Measurements from ENCODE around the gene COG8. TPM values are rescaled to one million over a fixed set of nuclear protein-coding genes. Genes with fewer than 3 reads are reported as not detected.
A peak's percentile ranks its signal among the peaks of the same experiment; 100 is the strongest.

The COG8 gene
- total RNA-seq, 2 donors from 2014 or later, result 21.9 to 22.4 TPM

DNA sequence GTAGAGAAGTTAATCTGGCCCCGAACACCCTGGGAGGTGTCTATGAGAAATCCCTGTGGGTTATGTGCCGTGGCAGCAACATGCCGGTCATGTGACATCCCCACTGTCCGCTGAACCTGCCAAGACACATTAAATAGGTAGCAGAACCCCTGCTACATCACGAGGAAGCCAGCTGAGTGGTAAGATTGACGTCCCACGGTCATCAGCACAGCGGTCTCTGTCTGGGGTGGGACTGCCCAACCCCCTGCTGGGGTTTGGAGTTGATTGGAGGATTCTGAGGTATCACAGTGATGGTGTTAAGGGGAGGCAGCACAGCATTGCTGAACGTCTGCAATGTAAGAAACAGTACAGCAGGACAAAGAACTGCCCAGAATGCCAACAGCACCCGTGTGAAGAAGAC lies 10.2 kb upstream of the COG8 start:
- intact Hi-C loops (cut with DNase I), result no loop called here
- DNase-seq (ENCODE audit: low spot score), result peak; percentile 40

DNA sequence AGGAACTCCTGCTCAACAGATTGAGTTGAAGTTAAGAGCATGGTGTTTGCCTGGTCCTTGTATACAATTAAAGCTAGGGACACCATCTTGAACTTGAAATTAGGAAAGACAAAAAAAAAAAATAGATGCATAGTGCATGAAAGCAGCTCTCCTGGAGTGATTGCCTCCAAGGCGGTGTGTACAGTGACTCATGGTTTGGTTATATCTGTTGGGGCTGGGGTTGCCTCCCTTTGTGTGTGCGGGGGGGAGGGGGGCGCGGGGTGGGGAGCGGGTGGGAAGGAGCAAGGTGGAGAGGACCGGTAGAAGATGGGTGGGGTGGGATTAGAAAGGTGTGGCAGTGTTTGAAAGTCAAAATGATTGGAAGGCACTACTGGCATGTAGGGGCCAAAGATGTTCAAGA lies 8.9 kb upstream of the COG8 start:
- DNase-seq (ENCODE audit: low spot score), result no peak
- intact Hi-C loops (cut with DNase I), result no loop called here

DNA sequence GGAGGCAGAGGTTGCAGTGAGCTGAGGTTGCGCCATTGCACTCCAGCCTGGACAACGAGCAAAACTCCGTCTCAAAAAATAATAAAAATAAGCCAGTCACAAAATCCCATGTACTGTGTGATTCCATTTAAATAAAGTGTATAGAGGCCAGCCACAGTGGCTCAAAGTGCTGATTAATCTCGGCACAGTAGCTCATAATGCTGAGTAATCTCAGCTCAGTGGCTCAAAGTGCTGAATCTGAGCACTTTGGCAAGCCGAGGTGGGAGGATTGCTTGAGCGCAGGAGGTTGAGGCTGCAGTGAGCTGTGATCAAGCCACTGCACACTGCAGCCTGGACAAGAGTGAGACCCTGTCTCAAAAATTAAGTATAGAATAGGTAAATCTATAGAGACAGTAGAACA lies 7.3 kb upstream of the COG8 start:
- no peak for DNase-seq (ENCODE audit: low spot score)

GRCh38 chr16:69345923-69346322 lies 6.6 kb upstream of the COG8 start:
- intact Hi-C loops (cut with DNase I), result no loop called here
- DNase-seq (ENCODE audit: low spot score), result no peak

More for the DNA sequence above, 7.3 kb upstream of the COG8 start:
- intact Hi-C loops (cut with DNase I), result no loop called here

GRCh38 chr16:69344171-69344570 lies 4.8 kb upstream of the COG8 start:
- intact Hi-C loops (cut with DNase I), result no loop called here
- no peak for DNase-seq (ENCODE audit: low spot score)

DNA sequence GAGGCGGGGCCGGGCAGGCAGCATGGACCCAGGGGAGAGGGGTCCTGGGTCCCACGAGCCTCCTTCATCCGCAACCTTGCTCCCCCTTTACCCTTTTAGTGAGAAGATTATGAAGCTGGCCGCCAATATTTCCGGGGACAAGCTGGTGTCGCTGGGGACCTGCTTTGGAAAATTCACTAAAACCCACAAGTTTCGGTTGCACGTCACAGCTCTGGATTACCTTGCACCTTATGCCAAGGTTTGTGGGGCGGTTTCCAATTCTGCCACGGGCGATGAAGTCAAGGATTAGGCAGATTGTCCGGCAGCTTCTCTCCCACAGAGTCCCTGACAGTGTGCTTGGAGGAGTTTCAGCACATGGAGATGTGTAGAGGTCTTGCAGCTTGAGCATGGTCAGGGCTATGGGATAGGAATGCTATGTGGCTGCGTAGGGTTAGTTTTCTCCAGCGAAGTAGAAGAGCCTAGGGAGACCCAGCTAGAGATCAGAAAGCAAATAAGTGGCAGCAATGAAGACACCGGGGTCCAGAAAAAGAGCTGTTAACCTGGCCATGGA lies 806 bp upstream of the COG8 start:
- intact Hi-C loops (cut with DNase I), result no loop called here

GRCh38 chr16:69338557-69339288 lies 641 bp downstream of the COG8 start:
- DNase-seq (ENCODE audit: low spot score), result peak; percentile 49
- intact Hi-C loops (cut with DNase I), result no loop called here

More for the DNA sequence above, 806 bp upstream of the COG8 start:
- DNase-seq (ENCODE audit: low spot score), result peak; percentile 13

- DNase-seq (ENCODE audit: low spot score), result peak; percentile 59
- intact Hi-C loops (cut with DNase I), result no loop called here
Observed at GRCh38 chr16:69334696-69335095, 4.7 kb downstream of the COG8 start.

DNA sequence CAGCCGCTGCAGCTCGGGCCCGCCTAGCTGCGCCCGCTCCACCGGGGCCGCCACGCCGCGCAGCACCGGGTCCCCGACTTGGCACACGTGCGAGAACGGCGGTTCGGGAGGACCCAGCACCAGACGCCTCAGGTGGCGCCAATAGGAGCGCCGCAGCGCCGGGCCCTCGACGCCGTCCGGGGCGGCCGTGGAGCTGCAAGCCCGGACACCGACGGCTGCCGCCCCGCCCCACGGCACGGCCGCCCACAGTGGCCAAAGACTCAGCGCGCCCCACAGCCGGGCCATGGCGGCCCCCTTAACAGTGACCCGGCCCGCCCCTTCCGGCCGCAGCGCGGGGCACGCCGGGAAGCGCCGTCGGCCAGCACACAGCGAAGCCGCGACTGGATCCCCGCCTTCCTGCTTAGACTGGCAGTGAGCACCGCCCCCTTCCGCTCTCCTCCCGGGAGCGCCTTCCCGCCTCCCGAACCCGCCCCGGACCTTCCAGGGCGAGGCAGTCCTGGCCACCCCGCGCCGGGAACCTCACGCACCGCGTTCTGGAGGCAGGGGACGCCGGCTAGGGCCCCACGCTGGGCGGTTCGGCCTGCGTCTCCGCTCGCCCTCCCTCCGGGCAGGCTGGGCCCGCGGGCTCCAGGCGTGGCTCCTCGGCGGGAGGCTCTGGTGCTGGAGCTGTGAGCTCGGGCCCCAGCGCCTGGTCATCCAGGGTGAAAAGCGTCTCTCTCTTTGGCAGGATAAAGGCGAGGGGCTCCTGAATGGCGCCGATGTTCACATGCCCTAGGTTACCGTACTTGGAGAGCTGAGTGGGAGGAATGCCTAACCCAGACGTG lies 8.9 kb downstream of the COG8 start, which contains the start of gene PDF:
PDF (minus strand) TSS at position 303 of the 824 bp plus-strand sequence; CDS start at position 285, 18 bp downstream.
- peak; percentile 98 for DNase-seq (ENCODE audit: low spot score)
- intact Hi-C loops (cut with DNase I), result no loop called here

GRCh38 chr16:69329369-69330285 lies 9.7 kb downstream of the COG8 start:
- peak; percentile 83 for DNase-seq (ENCODE audit: low spot score)
- intact Hi-C loops (cut with DNase I), result no loop called here

DNA sequence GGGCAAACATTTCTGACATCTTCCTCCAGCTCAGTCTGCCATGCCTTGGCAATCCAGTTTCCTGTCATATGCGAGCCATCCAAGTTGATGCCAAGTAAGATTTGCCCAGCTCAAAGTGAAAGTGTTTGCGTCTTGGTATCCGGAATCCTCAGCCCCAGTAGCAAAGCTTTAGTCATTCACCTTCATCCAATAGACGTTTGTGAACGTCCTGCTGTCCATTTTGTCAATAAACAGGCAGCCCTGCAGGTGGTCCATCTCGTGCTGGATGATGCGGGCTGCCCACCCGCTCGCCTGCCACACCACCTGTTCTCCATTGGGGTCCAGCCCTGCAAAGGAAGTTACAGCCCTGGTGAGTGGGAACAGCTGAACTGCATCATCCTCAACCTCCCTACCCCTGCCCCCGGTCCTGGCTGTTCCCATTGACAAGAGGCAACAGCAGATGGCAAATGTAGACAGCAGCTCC lies 10.5 kb downstream of the COG8 start:
- peak; percentile 55 for DNase-seq (ENCODE audit: low spot score)
- intact Hi-C loops (cut with DNase I), result no loop called here

DNA sequence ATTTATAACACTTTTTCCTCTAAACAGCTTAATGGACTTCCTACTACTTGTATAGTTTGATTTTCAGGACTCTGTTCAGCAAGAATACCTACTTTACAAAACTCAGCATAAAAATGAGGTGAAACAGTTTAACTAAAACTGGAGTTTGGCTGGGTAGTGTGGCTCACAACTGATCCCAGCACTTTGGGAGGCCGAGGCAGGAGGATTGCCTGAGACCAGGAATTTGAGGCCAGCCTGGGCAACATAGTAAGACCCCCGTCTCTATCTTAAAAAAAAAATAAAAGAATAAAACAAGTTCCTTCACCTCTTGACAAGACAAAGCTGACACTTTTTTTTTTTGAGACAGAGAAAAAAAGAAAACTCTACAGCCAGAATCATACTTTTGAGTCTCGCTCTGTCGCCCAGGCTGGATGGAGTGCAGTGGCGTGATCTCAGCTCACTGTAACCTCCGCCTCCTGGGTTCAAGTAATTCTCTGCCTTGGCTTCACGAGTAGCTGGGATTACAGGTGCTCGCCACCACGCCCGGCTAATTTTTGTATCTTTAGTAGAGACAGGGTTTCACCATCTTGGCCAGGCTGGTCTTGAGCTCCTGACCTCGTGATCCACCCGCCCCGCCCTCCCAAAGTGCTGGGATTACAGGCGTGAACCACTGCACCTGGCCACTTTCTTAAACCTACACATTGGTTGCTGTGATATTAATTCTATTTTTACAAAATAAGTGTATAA lies 11.6 kb downstream of the COG8 start:
- intact Hi-C loops (cut with DNase I), result no loop called here
- peak; percentile 45 for DNase-seq (ENCODE audit: low spot score)

GRCh38 chr16:69326172-69326873 lies 13.0 kb downstream of the COG8 start:
- intact Hi-C loops (cut with DNase I), result no loop called here
- DNase-seq (ENCODE audit: low spot score), result peak; percentile 29

GRCh38 chr16:69325784-69326171 lies 13.6 kb downstream of the COG8 start:
- intact Hi-C loops (cut with DNase I), result no loop called here
- DNase-seq (ENCODE audit: low spot score), result peak; percentile 15

DNA sequence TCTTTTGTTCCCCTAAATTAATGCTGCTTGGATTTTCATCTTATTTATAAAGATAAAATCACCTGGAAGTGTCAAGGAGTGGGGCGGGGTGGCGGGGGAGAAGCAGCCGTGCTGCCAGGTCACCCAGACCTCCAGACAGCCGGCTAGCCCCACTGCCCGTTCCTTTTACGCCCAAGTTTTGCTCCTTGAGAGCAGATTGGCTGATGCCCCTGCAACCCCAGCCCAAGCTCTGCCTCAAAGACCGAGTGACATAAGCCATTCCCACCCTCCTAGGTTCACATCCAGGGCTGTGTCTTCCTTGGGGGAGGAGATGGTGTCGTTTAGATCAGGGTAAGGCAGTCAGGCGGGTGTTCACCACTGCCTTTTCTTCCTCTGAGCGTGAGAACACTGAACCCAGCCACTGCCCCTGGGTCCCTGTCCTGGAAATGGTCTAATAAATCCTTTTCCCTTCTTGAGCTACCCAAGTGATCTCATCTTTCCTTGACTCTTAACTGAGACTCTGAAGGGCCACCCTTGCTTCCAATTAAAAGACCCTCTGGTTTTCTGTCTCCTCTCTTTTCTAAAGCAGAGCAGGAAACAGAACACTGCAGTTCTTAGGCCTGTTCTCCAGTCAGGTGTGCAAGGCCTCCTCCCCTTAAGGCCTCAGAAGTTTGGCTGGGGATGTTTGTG lies 14.6 kb downstream of the COG8 start:
- intact Hi-C loops (cut with DNase I), result no loop called here

DNA sequence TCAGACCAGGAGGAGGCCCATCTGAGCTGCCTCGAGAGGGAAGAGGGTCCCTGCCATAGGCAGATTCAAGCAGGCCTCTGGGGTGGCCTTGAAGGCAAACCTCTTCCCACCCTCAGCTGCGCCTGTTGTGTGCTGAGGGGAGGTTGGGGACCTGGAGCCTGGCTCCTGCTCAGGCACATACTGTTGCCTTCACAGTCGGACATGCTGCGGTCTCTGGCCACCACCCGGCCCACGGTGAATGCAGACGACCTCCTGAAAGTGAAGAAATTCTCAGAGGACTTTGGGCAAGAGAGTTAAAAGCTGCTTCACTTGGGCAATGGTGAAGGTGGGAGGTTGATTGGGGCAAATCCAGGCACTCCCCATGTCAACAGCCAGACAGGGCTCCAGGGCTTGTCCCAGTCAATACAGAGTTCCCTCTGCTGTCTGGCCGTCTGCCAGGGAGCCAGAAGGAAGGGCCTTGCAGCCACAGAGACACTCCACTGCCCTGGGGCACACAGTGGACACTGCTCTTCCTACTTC lies 15.3 kb downstream of the COG8 start:
- DNase-seq (ENCODE audit: low spot score), result peak; percentile 88
- intact Hi-C loops (cut with DNase I), result no loop called here

More for the DNA sequence above, 14.6 kb downstream of the COG8 start:
- DNase-seq (ENCODE audit: low spot score), result peak; percentile 76

- intact Hi-C loops (cut with DNase I), result no loop called here
- peak; percentile 70 for DNase-seq (ENCODE audit: low spot score)
Observed at GRCh38 chr16:69323415-69323814, 15.9 kb downstream of the COG8 start.
